HG02840 (cell line): Measurements from ENCODE around the gene LNP1.

Source experiments
- ATAC-seq: cut with Tn5 transposase; IDR thresholded peaks from one replicate; pipeline ENCODE4 v1.9.1; 2021; ENCODE audit warnings: mild to moderate bottlenecking, moderate library complexity, moderate number of reproducible peaks; ENCODE audit not compliant: unreplicated experiment, low FRiP score

LNP1 gene

GRCh38 chr3:100396967-100397366 lies 4.4 kb upstream of the LNP1 start:
- ATAC-seq = no peak

- no peak for ATAC-seq
Observed at GRCh38 chr3:100399341-100400071, 1.8 kb upstream of the LNP1 start.

- peak; percentile 9 for ATAC-seq
Observed at GRCh38 chr3:100400419-100400779, 940 bp upstream of the LNP1 start.

GRCh38 chr3:100401674-100402041 lies 319 bp downstream of the LNP1 start:
- ATAC-seq = peak; percentile 15

- ATAC-seq = no peak
Observed at GRCh38 chr3:100402256-100402655, 917 bp downstream of the LNP1 start.

GRCh38 chr3:100402891-100403290 lies 1.6 kb downstream of the LNP1 start:
- no peak for ATAC-seq

GRCh38 chr3:100403362-100404249 lies 2.3 kb downstream of the LNP1 start:
- ATAC-seq = no peak

- no peak for ATAC-seq
Observed at GRCh38 chr3:100404250-100404548, 2.9 kb downstream of the LNP1 start.

- ATAC-seq = no peak
Observed at GRCh38 chr3:100407164-100407563, 5.8 kb downstream of the LNP1 start.

GRCh38 chr3:100407977-100408532 lies 6.7 kb downstream of the LNP1 start:
- ATAC-seq = no peak

GRCh38 chr3:100411091-100411982 lies 10.0 kb downstream of the LNP1 start:
- ATAC-seq = no peak

- ATAC-seq = no peak
Observed at GRCh38 chr3:100412912-100413590, 11.7 kb downstream of the LNP1 start.

GRCh38 chr3:100413613-100414012 lies 12.3 kb downstream of the LNP1 start:
- no peak for ATAC-seq

- no peak for ATAC-seq
Observed at GRCh38 chr3:100416176-100416575, 14.8 kb downstream of the LNP1 start.

- ATAC-seq = no peak
Observed at GRCh38 chr3:100416863-100417262, 15.5 kb downstream of the LNP1 start.

- no peak for ATAC-seq
Observed at GRCh38 chr3:100419406-100419805, 18.1 kb downstream of the LNP1 start.

- no peak for ATAC-seq
Observed at GRCh38 chr3:100420885-100421284, 19.5 kb downstream of the LNP1 start.

GRCh38 chr3:100423611-100424010 lies 22.3 kb downstream of the LNP1 start:
- no peak for ATAC-seq

- no peak for ATAC-seq
Observed at GRCh38 chr3:100424261-100424660, 22.9 kb downstream of the LNP1 start.

GRCh38 chr3:100425316-100425715 lies 24.0 kb downstream of the LNP1 start:
- no peak for ATAC-seq
